NCI-H2107 (cell line): ENCODE results near the gene S1PR2.
"Not testable (repeated sequence)": the region's sequence is repeated elsewhere in the genome, so short reads cannot be mapped to it uniquely, and the experiment has no call there.

Experiments
- DNase-seq: peaks from one replicate; lab custom pipeline; 2025; lab: John Stamatoyannopoulos, UW

The S1PR2 gene

GRCh38 chr19:10190026-10190425, 41.1 kb downstream of the S1PR2 start:
- no peak for DNase-seq

- no peak for DNase-seq
Observed at GRCh38 chr19:10189616-10190015, 41.5 kb downstream of the S1PR2 start.

- no peak for DNase-seq
Observed at GRCh38 chr19:10187315-10187714, 43.8 kb downstream of the S1PR2 start.

GRCh38 chr19:10184636-10185035, 46.5 kb downstream of the S1PR2 start:
- no peak for DNase-seq

GRCh38 chr19:10183926-10184325, 47.2 kb downstream of the S1PR2 start:
- DNase-seq = no peak

- DNase-seq = no peak
Observed at GRCh38 chr19:10182847-10183246, 48.3 kb downstream of the S1PR2 start.

- DNase-seq = no peak
Observed at GRCh38 chr19:10182076-10182475, 49.1 kb downstream of the S1PR2 start.

GRCh38 chr19:10180459-10180858, 50.7 kb downstream of the S1PR2 start:
- DNase-seq = no peak

GRCh38 chr19:10180024-10180423, 51.1 kb downstream of the S1PR2 start:
- DNase-seq = not testable (repeated sequence)

GRCh38 chr19:10173527-10173926, 57.6 kb downstream of the S1PR2 start:
- no peak for DNase-seq
